HG02642 (cell line): ENCODE data around the gene OR52B2.

Experiments used
- ATAC-seq: cut with Tn5 transposase; IDR thresholded peaks from one replicate; pipeline ENCODE4 v1.9.1; 2021; ENCODE audit warnings: mild to moderate bottlenecking; ENCODE audit not compliant: unreplicated experiment, poor library complexity

OR52B2 gene

GRCh38 chr11:6170226-6170625 lies at the start of gene OR52B2:
TSS of gene OR52B2 (minus strand) at chr11:6170326. CDS start at chr11:6170326, 0 bp downstream.
- no peak for ATAC-seq

- no peak for ATAC-seq
Measured at GRCh38 chr11:6219359-6219758, 49.2 kb upstream of the OR52B2 start.

GRCh38 chr11:6217722-6218121 lies 47.6 kb upstream of the OR52B2 start:
- no peak for ATAC-seq

GRCh38 chr11:6216501-6216900 lies 46.4 kb upstream of the OR52B2 start:
- ATAC-seq = no peak

- ATAC-seq = no peak
Measured at GRCh38 chr11:6214530-6214929, 44.4 kb upstream of the OR52B2 start.

GRCh38 chr11:6210274-6210955 lies 40.3 kb upstream of the OR52B2 start:
- ATAC-seq = no peak

- no peak for ATAC-seq
Measured at GRCh38 chr11:6209801-6210200, 39.7 kb upstream of the OR52B2 start.

GRCh38 chr11:6206456-6207180 lies 36.5 kb upstream of the OR52B2 start:
- no peak for ATAC-seq

GRCh38 chr11:6205366-6205765 lies 35.2 kb upstream of the OR52B2 start, which contains the start of gene C11orf42:
TSS of gene C11orf42 (plus strand) at chr11:6205557. CDS start at chr11:6205616, 59 bp downstream.
- ATAC-seq = no peak

- ATAC-seq = no peak
Measured at GRCh38 chr11:6204706-6205105, 34.6 kb upstream of the OR52B2 start.

- peak; percentile 76 for ATAC-seq
Measured at GRCh38 chr11:6203327-6203726, 33.2 kb upstream of the OR52B2 start.

GRCh38 chr11:6202041-6202440 lies 31.9 kb upstream of the OR52B2 start:
- no peak for ATAC-seq

GRCh38 chr11:6201481-6201880 lies 31.4 kb upstream of the OR52B2 start:
- ATAC-seq = no peak

- ATAC-seq = no peak
Measured at GRCh38 chr11:6200975-6201374, 30.8 kb upstream of the OR52B2 start.

GRCh38 chr11:6199174-6199810 lies 29.2 kb upstream of the OR52B2 start, which contains the start of gene OR52W1:
TSS of gene OR52W1 (plus strand) at chr11:6199224. CDS start at chr11:6199224, 0 bp downstream.
- no peak for ATAC-seq

- no peak for ATAC-seq
Measured at GRCh38 chr11:6197466-6198200, 27.5 kb upstream of the OR52B2 start.

- no peak for ATAC-seq
Measured at GRCh38 chr11:6196396-6196795, 26.3 kb upstream of the OR52B2 start.

GRCh38 chr11:6194065-6194581 lies 24.0 kb upstream of the OR52B2 start:
- no peak for ATAC-seq

- no peak for ATAC-seq
Measured at GRCh38 chr11:6191742-6192141, 21.6 kb upstream of the OR52B2 start.

GRCh38 chr11:6175440-6175839 lies 5.3 kb upstream of the OR52B2 start:
- ATAC-seq = no peak
